Fibroblast of peridontal ligament (primary cell): Measurements from ENCODE around the gene SDHAF3.
A peak's percentile ranks its signal among the peaks of the same experiment; 100 is the strongest.

Experiments used
- DNase-seq: peaks from one replicate; pipeline ENCODE4 v3.0.0-alpha.2; 2010; ENCODE audit errors: extremely low read depth

SDHAF3 gene

GRCh38 chr7:97218767-97219166, 101.3 kb downstream of the SDHAF3 start:
- peak; percentile 85 for DNase-seq

GRCh38 chr7:97219237-97219636, 101.7 kb downstream of the SDHAF3 start:
- no peak for DNase-seq

GRCh38 chr7:97224316-97224715, 106.8 kb downstream of the SDHAF3 start:
- no peak for DNase-seq

DNA sequence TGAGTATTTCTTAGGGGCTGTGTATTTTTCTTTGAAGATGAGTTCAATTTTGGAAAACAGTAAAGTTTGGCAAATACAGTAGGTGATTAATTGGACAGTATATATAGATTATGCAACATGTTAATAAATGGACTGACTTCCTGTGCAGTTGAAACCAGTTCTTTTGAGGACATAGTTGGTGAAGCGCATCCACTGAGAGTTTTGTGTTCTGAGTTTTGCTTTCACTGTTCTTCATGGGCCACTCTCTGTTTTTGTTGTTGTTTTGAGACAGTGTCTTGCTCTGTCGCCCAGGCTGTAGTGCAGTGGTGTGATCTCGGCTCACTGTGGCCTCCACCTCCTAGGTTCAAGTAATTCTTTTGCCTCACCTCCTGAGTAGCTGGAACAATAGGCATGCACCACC, 109.0 kb downstream of the SDHAF3 start:
- DNase-seq = no peak
